ENCODE data around the gene SLC2A4.

Gene SLC2A4

DNA sequence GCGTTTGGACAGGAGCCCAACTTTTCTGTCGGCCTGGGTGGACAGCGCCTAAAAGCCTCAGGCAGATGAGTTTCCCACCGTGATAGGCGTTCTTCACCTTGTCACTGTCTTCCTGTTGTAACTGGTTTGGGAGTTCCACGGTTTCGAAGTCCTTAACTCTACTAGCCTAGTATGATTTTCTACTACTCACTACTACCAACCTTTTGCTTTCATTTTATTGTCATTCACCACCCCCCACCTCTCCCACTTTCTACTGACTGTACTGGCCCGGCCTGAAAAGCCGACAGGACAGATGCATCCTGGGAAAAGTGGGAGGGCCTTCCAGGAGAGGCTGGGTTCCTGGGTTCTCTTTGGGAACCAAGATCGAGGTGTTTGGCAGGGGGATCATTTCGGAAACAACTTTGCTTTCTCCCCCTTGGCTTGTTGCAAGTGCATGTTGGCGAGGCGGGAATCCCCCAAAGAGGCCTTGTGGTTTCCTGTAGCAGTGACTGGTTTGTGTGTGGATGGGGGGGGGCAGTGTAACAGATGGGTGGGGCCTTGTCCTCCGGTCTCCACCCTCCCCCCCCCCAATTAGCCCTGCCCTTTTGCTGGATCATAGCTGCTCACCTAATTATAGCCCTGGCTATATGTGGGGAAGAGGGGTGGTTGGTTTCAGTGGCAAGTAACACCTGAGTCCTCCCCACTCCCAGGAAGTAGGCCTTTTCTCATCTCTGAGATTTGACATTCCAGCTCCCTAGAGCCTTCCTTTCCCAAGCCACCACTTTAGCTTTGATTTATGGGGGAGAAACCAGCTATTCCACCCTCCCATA is 27.3 kb downstream of the SLC2A4 start:
- Histone ChIP-seq H3K27ac (ENCODE audit: low read depth, low read length, severe bottlenecking) (peak overlapping the region; percentile 95), H3K4me3 (ENCODE audit: extremely low read depth, insufficient read depth, low read length, poor library complexity, severe bottlenecking) (peak overlapping the region; percentile 90), H3K4me1 (ENCODE audit: control insufficient read depth, insufficient read depth, low read length, poor library complexity, severe bottlenecking) (peaks cover 19% of the 10 kb centered on the region), H3K36me3 (ENCODE audit: control insufficient read depth, insufficient read depth, low read length) (peaks cover 49% of the 10 kb centered on the region), H3K9me3 (ENCODE audit: control insufficient read depth, low read length) (no peaks in the 10 kb centered on the region)
- WGBS, 2 experiments (ENCODE audit: insufficient coverage in 2 of 2), result 0 to 2% methylated on average over 10 to 11 of the region's 14 CpGs

DNA sequence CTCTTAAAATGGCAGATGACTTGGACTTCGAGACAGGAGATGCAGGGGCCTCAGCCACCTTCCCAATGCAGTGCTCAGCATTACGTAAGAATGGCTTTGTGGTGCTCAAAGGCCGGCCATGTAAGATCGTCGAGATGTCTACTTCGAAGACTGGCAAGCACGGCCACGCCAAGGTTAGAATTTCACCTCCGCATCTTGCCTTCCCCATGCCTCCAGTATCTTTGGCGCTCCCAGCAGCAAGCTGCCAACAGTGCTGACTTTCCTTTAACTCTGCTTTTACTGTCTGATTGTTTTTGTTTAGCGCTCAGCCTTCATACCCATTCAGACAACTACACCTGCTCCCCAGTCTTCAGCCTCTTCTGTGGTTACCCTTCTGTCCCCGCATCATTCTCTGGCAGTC is 28.1 kb downstream of the SLC2A4 start:
- Histone ChIP-seq H3K36me3 (ENCODE audit: control insufficient read depth, insufficient read depth, low read length) (peaks cover 52% of the 10 kb centered on the region), H3K27ac (ENCODE audit: low read depth, low read length, severe bottlenecking) (no peak overlapping the region), H3K9me3 (ENCODE audit: control insufficient read depth, low read length) (no peaks in the 10 kb centered on the region), H3K4me1 (ENCODE audit: control insufficient read depth, insufficient read depth, low read length, poor library complexity, severe bottlenecking) (peaks cover 26% of the 10 kb centered on the region), H3K4me3 (ENCODE audit: extremely low read depth, insufficient read depth, low read length, poor library complexity, severe bottlenecking) (peak overlapping the region; percentile 90)
- WGBS, 2 experiments (ENCODE audit: insufficient coverage in 2 of 2), result 95 to 97% methylated on average over 10 to 12 of the region's 12 CpGs

DNA sequence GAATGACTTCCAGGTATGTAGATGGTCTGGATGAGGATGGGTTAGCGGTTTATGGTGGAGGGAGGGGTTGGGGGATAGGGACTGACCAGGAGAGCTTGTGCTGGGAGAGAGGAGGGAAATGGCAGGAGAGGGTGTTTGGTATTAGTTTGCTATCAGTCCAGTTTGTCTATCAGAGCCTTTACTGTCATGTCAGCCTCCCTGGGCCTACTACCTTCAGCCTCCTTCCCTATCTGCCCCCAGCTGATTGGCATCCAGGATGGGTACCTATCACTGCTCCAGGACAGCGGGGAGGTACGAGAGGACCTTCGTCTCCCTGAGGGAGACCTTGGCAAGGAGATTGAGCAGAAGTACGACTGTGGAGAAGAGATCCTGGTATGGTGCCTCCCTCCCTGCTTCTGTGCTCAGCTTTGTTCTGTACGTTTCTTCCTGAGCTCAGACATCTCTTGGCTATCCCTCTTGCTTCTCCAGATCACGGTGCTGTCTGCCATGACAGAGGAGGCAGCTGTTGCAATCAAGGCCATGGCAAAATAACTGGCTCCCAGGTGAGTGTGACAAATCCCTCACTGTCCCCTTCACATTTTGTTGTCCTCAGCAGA is 29.7 kb downstream of the SLC2A4 start:
- H3K4me1 ChIP-seq (ENCODE audit: control insufficient read depth, insufficient read depth, low read length, poor library complexity, severe bottlenecking), result peaks cover 34% of the 10 kb centered on the region

DNA sequence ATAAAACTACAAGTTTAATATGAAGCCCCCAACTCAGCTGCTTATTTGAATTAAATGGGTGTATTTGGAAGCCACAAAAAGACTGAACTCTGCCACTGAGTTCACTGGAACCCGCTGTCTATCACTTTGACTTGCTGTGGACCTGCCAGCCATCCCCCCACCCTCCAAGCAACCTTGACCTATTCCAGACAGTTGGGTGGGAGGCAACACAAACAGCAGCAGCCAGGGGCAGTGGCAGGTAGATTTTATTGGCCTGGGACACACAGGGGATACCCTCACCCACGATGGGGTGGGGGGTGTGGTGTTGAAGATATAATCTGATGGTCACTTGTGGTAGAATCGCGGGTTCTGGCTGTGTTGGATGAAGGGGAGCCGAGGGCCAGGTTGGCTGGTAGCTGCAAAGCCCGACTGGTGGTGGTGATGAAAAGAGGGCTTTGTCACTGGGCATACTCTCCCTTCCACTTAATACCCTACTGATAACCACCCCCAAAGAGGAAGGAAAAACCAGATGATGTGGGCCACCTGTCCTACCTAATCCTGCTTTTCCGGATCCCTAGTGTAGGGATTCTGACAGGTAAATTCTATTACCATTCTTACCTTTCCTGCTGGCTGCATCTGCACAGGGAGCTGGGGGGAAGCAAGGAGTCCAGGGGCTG is 31.0 kb downstream of the SLC2A4 start:
- H3K4me3 ChIP-seq (ENCODE audit: extremely low read depth, insufficient read depth, low read length, poor library complexity, severe bottlenecking), result no peak overlapping the region
- no peaks in the 10 kb centered on the region for H3K9me3 ChIP-seq (ENCODE audit: control insufficient read depth, low read length)
- H3K4me1 ChIP-seq (ENCODE audit: control insufficient read depth, insufficient read depth, low read length, poor library complexity, severe bottlenecking), result peaks cover 34% of the 10 kb centered on the region
- no peak overlapping the region for H3K27ac ChIP-seq (ENCODE audit: low read depth, low read length, severe bottlenecking)
- 88% methylated on average over 1 to 2 of the region's 7 CpGs for WGBS, 2 experiments (ENCODE audit: insufficient coverage in 2 of 2)
- H3K36me3 ChIP-seq (ENCODE audit: control insufficient read depth, insufficient read depth, low read length), result peaks cover 67% of the 10 kb centered on the region

More for the DNA sequence above, 29.7 kb downstream of the SLC2A4 start:
- no peak overlapping the region for H3K27ac ChIP-seq (ENCODE audit: low read depth, low read length, severe bottlenecking)
- H3K9me3 ChIP-seq (ENCODE audit: control insufficient read depth, low read length), result no peaks in the 10 kb centered on the region
- WGBS, 2 experiments (ENCODE audit: insufficient coverage in 2 of 2), result 91 to 97% methylated on average over 5 to 7 of the region's 7 CpGs
- peaks cover 60% of the 10 kb centered on the region for H3K36me3 ChIP-seq (ENCODE audit: control insufficient read depth, insufficient read depth, low read length)
- H3K4me3 ChIP-seq (ENCODE audit: extremely low read depth, insufficient read depth, low read length, poor library complexity, severe bottlenecking), result no peak overlapping the region

DNA sequence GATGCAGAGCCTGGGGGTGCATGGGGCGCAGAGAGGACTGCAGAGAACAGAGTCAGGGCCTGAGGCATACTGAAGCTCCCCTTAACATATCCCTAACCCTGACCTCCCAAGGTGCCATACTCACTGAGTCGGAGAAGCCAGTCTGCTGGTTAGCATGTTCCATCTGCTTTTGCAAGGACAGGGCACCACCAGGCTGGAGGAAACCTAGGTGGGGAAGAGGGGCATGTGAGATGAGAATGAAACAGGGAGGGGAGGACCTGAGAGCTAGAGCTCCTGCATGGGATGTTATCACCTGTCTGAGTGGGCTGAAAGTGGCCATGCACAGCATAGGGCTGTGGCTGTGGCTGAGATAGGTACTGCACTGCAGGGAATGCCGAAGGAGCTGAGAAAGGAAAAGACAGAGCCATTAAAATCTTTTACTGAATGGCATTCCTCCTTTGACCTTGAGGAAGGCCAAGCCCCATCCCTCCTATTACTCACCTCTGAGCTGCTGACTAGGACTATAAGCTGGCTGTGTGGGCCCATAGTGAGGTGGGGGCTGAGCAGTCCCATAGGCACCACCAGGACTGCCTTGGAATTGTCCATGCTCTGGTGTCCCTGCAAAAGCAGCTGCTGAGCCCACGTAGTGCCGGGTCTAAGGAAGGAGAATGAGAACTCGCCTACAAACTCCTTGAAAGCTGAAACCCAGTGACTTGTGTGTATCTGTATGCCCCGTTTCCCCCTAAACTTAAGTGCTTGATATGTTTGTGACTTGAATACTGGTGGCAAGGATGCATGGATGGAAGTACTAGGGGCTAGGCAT is 31.8 kb downstream of the SLC2A4 start:
- H3K9me3 ChIP-seq (ENCODE audit: control insufficient read depth, low read length), result no peaks in the 10 kb centered on the region
- H3K4me1 ChIP-seq (ENCODE audit: control insufficient read depth, insufficient read depth, low read length, poor library complexity, severe bottlenecking), result peaks cover 34% of the 10 kb centered on the region
- H3K4me3 ChIP-seq (ENCODE audit: extremely low read depth, insufficient read depth, low read length, poor library complexity, severe bottlenecking), result no peak overlapping the region
- H3K36me3 ChIP-seq (ENCODE audit: control insufficient read depth, insufficient read depth, low read length), result peaks cover 74% of the 10 kb centered on the region
- 91 to 95% methylated on average over 6 to 7 of the region's 7 CpGs for WGBS, 2 experiments (ENCODE audit: insufficient coverage in 2 of 2)
- H3K27ac ChIP-seq (ENCODE audit: low read depth, low read length, severe bottlenecking), result peak overlapping the region; percentile 67

DNA sequence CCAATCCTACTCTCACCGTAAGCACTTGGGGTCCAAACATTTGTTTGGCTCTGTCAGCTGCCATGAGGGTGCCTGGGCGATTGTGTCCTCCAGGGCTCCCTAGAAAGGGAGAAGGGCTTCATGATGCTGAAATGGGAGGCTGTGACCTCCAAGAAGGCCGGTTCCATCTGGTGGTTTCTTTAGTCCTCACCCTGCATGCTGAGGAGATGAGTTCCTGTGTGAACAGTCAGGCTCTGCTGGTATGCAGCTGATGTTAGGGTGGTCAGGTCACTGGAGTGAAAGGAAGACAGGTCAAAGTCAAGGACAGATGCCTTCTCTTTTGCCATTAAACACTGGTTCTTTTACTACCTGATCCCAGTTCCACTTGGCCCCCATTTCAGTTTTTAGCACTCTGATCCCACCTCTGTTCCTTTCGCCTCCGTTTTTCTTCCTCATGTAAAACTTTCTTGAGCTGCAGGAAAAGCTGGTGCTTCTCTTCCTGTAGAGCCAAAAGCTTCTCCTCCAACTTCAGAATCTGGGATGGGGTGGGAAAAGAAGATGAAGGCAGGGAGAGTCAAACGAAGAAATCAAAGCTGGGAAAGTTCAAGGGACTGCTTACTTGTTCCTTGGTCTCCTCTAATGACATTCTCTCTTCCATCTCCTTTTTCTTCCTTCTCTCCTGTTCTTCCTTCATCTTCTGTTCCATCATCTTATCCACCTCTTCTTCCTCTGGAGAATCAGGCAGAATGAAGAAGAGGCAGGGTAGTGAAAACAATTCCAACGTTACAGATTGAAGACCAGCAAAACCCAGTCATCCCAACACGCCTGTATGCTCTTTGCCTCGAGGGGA is 32.6 kb downstream of the SLC2A4 start:
- Histone ChIP-seq H3K9me3 (ENCODE audit: control insufficient read depth, low read length) (no peaks in the 10 kb centered on the region), H3K4me3 (ENCODE audit: extremely low read depth, insufficient read depth, low read length, poor library complexity, severe bottlenecking) (peak overlapping the region; percentile 64), H3K27ac (ENCODE audit: low read depth, low read length, severe bottlenecking) (peak overlapping the region; percentile 67), H3K36me3 (ENCODE audit: control insufficient read depth, insufficient read depth, low read length) (peaks cover 79% of the 10 kb centered on the region), H3K4me1 (ENCODE audit: control insufficient read depth, insufficient read depth, low read length, poor library complexity, severe bottlenecking) (peaks cover 34% of the 10 kb centered on the region)
- WGBS, 2 experiments (ENCODE audit: insufficient coverage in 2 of 2), result 33 to 55% methylated on average over 4 to 7 of the region's 9 CpGs

DNA sequence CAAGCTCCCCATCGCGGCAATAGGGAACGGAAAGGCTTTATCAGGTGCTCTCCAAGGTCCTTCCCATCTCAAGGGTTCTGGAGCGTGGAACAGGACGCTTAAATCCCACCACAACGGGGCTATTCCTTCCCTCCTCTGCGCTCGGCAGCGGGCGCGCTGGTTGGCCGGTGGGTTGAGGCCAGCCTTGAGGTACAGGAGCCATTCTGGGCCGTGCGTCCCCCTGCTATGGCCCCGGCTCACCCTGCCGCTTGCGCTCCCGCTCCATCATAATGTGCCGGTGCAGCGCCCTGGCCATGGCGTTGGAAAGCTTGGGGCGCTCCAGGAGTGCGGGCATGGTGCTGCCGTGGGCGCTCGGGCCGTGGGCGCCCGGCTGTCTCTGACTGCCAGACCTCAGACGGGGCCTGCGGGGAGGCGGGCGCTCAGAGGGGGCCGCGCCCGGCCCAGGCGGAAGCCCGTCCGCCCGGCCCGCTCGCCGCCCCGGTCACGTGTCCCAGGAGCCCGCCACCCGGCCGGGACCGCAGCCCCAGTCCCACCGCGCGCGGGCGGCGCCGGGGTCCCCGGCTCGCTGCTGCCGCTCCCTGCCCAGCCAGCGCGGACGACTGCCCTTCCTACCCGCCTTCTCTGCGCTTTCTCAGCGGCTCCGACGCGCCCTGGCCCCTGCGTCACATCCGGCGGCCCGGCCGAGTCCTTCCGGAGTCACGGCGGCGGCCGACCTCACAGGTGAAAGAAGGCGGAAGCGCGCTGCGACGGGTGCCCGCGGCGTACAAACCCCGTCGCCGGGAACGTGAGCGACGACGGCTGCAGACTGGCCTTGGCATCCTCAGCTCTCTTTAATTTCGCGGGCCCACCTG is 33.4 kb downstream of the SLC2A4 start, which contains the start of gene GPS2:
GPS2 (minus strand) TSS at position 642 of the 851 bp plus-strand sequence; CDS start at position 334, 308 bp downstream.
- Histone ChIP-seq H3K9me3 (ENCODE audit: control insufficient read depth, low read length) (no peaks in the 10 kb centered on the region), H3K4me1 (ENCODE audit: control insufficient read depth, insufficient read depth, low read length, poor library complexity, severe bottlenecking) (peaks cover 28% of the 10 kb centered on the region), H3K36me3 (ENCODE audit: control insufficient read depth, insufficient read depth, low read length) (peaks cover 73% of the 10 kb centered on the region), H3K4me3 (ENCODE audit: extremely low read depth, insufficient read depth, low read length, poor library complexity, severe bottlenecking) (peak within 1 kb of the TSS; percentile 64), H3K27ac (ENCODE audit: low read depth, low read length, severe bottlenecking) (peak within 1 kb of the TSS; percentile 67)
- 1% methylated on average over 86 to 93 of the region's 95 CpGs for WGBS, 2 experiments (ENCODE audit: insufficient coverage in 2 of 2)

DNA sequence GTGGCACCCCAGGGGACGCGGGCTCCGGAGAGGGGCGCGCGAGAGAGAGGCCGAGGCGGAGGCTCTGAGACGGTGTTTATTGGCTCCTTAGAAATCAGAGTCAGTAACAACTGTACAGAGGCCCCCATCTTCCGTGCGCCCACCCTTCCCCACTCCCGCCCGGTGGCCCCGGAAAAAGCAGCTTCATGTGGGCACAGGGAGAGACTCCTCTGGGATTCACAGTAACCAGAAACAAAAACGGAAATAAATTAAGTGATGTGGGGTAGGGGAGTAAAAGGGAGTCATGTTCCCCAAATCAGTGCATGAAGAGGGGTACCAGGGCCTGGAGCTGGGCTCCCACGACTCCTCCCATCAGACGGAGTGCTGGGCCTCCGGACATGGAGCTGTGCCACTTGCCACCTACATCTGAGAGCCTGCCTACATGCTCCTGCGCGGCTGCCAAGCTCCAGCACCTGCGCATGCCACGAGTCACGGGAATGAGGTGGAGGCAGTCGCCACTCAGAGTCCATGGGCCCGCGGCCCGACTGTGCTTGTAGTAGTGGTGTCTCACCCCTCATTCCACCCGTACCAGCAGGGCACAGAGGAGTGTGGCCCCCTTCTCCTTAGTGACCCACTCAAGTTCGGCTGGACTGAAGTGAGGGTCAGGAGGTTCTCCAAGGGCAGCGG is 34.2 kb downstream of the SLC2A4 start:
- H3K4me1 ChIP-seq (ENCODE audit: control insufficient read depth, insufficient read depth, low read length, poor library complexity, severe bottlenecking), result peaks cover 28% of the 10 kb centered on the region
- H3K36me3 ChIP-seq (ENCODE audit: control insufficient read depth, insufficient read depth, low read length), result peaks cover 73% of the 10 kb centered on the region
- H3K27ac ChIP-seq (ENCODE audit: low read depth, low read length, severe bottlenecking), result peak overlapping the region; percentile 67
- WGBS, 2 experiments (ENCODE audit: insufficient coverage in 2 of 2), result 53 to 93% methylated on average over 15 to 24 of the region's 30 CpGs
- no peaks in the 10 kb centered on the region for H3K9me3 ChIP-seq (ENCODE audit: control insufficient read depth, low read length)
- H3K4me3 ChIP-seq (ENCODE audit: extremely low read depth, insufficient read depth, low read length, poor library complexity, severe bottlenecking), result peak overlapping the region; percentile 64

Data from mesodermal cell (in vitro differentiated cells).